Lower leg skin (tissue), 4 donors: Measurements from ENCODE around the gene MAP7. TPM values are rescaled to one million over a fixed set of nuclear protein-coding genes. Genes with fewer than 3 reads are reported as not detected.
A peak's percentile ranks its signal among the peaks of the same experiment; 100 is the strongest.

Source experiments
- DNase-seq, 2 donors: peaks; one replicate each; pipeline ENCODE4 v3.0.0-alpha.2; 2019; ENCODE audit warnings: low spot score in 2 of 2
- H3K4me3 ChIP-seq: fragments of 200-600 bp; sonication (generic); 2 replicates; pipeline ENCODE4 v1.5.1; 2017; ENCODE audit warnings: mild to moderate bottlenecking, low read depth; ENCODE audit not compliant: poor library complexity, severe bottlenecking
- POLR2A ChIP-seq, 2 donors: fragments of 450-650 bp; IDR thresholded peaks; one replicate each; pipeline ENCODE4 v1.6.1; 2016 to 2017; ENCODE audit warnings: antibody characterized with exemption in 2 of 2, mild to moderate bottlenecking in 1 of 2, moderate library complexity in 1 of 2
- whole genome bisulfite sequencing, 2 donors: methylation state at CpG; one replicate each; pipeline ENCODE4 v1.1.5; 2018; 5-methylcytosine and 5-hydroxymethylcytosine counted together
- intact Hi-C: fragments of 100-400 bp; cut with DNase I; formaldehyde crosslinking; loops from one replicate; pipeline ENCODE4 v1.15.0; 2023; ENCODE audit warnings: low total_unique reads
- total RNA-seq, 4 donors: library from RNA; depleted of rRNA; stranded (reverse); fragments of >200 nt; gene quantifications; one replicate each; pipeline ENCODE4 v1.1.0, GENCODE V29; 2016
- TF ChIP-seq, protein P1 (sequence below), 3 donors: fragments of 450-650 bp; IDR thresholded peaks; one replicate each; pipeline ENCODE4 v1.5.1; 2016; ENCODE audit warnings: antibody characterized with exemption in 3 of 3, mild to moderate bottlenecking in 3 of 3, moderate library complexity in 2 of 3

The MAP7 gene
- total RNA-seq: 10 to 100 TPM; 32.5 to 41.8 (median 39.0) TPM

DNA sequence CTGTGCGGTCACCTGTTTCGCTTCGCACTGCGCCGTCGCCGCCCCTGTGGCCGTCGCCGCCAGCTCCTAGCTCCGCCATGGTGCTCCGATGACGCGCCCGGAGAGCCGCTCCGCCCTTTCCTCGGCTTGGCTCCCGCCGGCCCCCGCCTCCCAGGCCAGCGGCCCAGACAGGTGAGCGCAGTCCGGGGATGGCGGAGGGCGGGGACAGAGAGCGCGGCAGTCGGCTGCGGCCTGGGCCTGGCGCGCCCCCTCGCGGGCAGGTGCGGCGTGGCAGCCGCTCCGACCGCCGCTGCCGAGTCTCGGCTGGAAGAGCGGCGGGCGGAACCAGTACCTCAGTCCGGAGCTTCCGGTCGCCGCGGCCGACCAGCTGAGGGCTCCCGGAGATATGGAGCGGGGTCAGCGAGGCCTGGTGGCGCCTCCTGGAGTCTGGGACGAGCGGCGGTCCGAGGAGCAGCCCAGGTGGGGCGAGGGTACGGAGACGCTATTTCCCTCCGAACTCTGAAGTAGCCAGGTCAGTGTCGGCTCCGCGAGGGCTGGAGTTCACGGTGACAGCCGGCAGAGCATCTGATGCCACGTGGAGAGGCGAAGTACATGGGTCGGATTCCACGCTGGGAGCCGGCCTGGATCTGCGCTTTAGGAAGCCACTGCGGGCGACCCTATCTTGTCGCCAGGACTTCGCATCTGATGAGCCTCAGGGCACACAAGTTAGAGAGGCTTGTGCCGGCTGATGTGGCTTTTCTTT, at the start of gene MAP7:
Gene MAP7, minus strand, starts transcription at position 93 of the 742 bp plus-strand sequence. Its CDS starts 14 bp downstream, at position 79.
- WGBS, 2 donors: 2 to 3% methylated on average over 19 to 39 of the region's 79 CpGs
- intact Hi-C loops: no loop called here
- H3K4me3 ChIP-seq: peak within 1 kb of the TSS; percentile 69
- TF ChIP-seq POLR2A (IDR thresholded peaks at IDR 0.05): no peak
- TF ChIP-seq, protein P1, sequence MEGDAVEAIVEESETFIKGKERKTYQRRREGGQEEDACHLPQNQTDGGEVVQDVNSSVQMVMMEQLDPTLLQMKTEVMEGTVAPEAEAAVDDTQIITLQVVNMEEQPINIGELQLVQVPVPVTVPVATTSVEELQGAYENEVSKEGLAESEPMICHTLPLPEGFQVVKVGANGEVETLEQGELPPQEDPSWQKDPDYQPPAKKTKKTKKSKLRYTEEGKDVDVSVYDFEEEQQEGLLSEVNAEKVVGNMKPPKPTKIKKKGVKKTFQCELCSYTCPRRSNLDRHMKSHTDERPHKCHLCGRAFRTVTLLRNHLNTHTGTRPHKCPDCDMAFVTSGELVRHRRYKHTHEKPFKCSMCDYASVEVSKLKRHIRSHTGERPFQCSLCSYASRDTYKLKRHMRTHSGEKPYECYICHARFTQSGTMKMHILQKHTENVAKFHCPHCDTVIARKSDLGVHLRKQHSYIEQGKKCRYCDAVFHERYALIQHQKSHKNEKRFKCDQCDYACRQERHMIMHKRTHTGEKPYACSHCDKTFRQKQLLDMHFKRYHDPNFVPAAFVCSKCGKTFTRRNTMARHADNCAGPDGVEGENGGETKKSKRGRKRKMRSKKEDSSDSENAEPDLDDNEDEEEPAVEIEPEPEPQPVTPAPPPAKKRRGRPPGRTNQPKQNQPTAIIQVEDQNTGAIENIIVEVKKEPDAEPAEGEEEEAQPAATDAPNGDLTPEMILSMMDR (IDR thresholded peaks at IDR 0.05): no peak
- DNase-seq: peak; percentile 64 to 92

- intact Hi-C loops: no loop called here
- WGBS, 2 donors: 77 to 80% methylated on average over 10 of the region's 10 CpGs
- no peak overlapping the region for H3K4me3 ChIP-seq
- DNase-seq: no peak
- no peak for TF ChIP-seq POLR2A (IDR thresholded peaks at IDR 0.05)
- TF ChIP-seq, protein P1 (IDR thresholded peaks at IDR 0.05): no peak
Measured at GRCh38 chr6:136599329-136600011, 49.2 kb upstream of the MAP7 start.

DNA sequence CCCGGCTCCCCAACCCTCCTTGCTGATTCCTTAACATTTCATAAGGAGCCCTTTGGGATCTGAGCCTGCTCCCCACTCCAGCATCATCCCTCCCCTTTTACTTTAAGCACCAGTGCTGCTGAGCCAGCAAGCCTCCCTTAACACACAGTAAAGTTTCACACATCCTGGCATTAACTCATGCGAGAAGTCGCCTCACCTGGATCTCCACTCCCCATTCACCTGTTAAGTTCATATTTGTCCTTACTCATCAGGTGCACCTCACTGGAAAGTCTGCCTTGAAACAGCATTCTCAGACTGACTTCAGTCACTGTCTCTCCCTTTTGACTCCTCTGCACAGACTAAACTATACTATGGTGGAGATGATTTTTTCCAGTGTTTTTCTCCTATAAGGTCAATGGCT, 47.8 kb upstream of the MAP7 start:
- intact Hi-C loops: no loop called here
- no peak overlapping the region for H3K4me3 ChIP-seq
- DNase-seq: no peak
- TF ChIP-seq, protein P1 (IDR thresholded peaks at IDR 0.05): no peak
- TF ChIP-seq POLR2A (IDR thresholded peaks at IDR 0.05): no peak
- 94 to 97% methylated on average over 3 of the region's 3 CpGs for WGBS, 2 donors

- TF ChIP-seq, protein P1 (IDR thresholded peaks at IDR 0.05): no peak
- TF ChIP-seq POLR2A (IDR thresholded peaks at IDR 0.05): no peak
- intact Hi-C loops: no loop called here
- no peak overlapping the region for H3K4me3 ChIP-seq
- WGBS, 2 donors: 94 to 95% methylated on average over 8 of the region's 8 CpGs
- DNase-seq: no peak
Measured at GRCh38 chr6:136594671-136595070, 44.4 kb upstream of the MAP7 start.

DNA sequence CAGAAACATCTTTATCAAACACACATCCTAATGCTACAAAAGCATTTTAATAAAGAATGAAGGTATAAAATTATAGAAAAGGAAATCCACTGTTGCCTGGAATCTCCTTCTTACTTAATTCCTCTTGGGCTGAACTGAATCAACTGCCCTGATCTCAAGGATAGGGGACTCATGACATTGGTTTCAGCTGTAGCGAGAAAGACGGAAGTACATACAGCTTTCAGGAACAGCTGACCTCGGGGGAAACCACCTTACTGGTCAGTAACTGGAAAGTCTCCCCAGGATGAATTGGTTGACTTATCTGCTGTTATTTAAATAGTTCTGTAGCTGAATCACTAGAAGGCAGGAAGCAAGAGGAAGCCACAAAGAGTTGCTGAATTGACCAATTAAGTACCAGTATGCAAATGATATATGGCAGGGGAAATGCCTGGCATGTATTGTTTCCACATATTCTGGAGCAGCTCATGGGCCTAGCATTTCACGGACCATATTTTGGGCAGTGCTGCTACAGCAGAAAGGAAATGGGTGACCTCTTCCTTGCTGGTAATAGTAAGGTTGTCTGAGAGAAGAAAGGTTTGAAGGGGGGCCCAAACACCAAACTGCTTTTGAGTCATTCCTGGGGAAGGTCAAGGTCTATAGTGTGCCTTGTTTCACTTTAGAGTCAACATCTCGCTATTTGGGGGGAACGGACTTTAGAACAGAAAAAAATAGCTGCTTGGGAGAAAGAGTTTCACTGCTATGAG, 43.7 kb upstream of the MAP7 start:
- WGBS, 2 donors: 73 to 82% methylated on average over 6 of the region's 6 CpGs
- no peak for TF ChIP-seq POLR2A (IDR thresholded peaks at IDR 0.05)
- TF ChIP-seq, protein P1 (IDR thresholded peaks at IDR 0.05): no peak
- no peak overlapping the region for H3K4me3 ChIP-seq
- peak in 1 of 2 donors; percentile 19 for DNase-seq
- intact Hi-C loops: no loop called here
